ENCODE measurements around the gene LANCL3. TPM values are rescaled to one million over a fixed set of nuclear protein-coding genes. Genes with fewer than 3 reads are reported as not detected.
"Not testable (repeated sequence)": the region's sequence is repeated elsewhere in the genome, so short reads cannot be mapped to it uniquely, and the experiment has no call there.

LANCL3 gene
- total RNA-seq, 2 experiments from 2014 or later, result 0.18 to 0.21 TPM

GRCh38 chrX:37573121-37573520 is 1.7 kb downstream of the LANCL3 start:
- H3K27me3 Mint-ChIP-seq; POLR2A ChIA-PET; H3K27ac Mint-ChIP-seq; ATAC-seq; H3K36me3 Mint-ChIP-seq (ENCODE audit: low read depth); H3K4me3 Mint-ChIP-seq; H3K9me3 Mint-ChIP-seq (ENCODE audit: low read depth); DNase-seq; H3K4me1 Mint-ChIP-seq: not testable (repeated sequence)
- intact Hi-C loops (cut with DNase I, micrococcal nuclease), result loop anchor here in 1 of 2 experiments (2.0 kb wide), 1 partner anchor 254 kb away; no protein-coding TSS in a partner anchor
- CTCF ChIA-PET, result interaction anchor here (0.7 kb wide), 1 partner anchor 14 kb away, joined by 3 read pairs; no protein-coding TSS in a partner anchor

- ChIA-PET POLR2A (no interaction called here), CTCF (interaction anchor here (0.6 kb wide), 1 partner anchor 274 kb away, joined by 3 read pairs; no protein-coding TSS in a partner anchor)
- Mint-ChIP-seq H3K4me1 (no peaks in the 10 kb centered on the region), H3K9me3 (ENCODE audit: low read depth) (no peaks in the 10 kb centered on the region), H3K27ac (no peak overlapping the region), H3K36me3 (ENCODE audit: low read depth) (no peaks in the 10 kb centered on the region), H3K27me3 (peaks cover 6% of the 10 kb centered on the region), H3K4me3 (no peak overlapping the region)
- intact Hi-C loops (cut with DNase I, micrococcal nuclease), result no loop called here
- DNase-seq, result no peak
- ATAC-seq, result no peak
Observed at GRCh38 chrX:37578045-37578444, 6.6 kb downstream of the LANCL3 start.

GRCh38 chrX:37580080-37580479 is 8.6 kb downstream of the LANCL3 start:
- POLR2A ChIA-PET, result no interaction called here
- CTCF ChIA-PET, result no interaction called here
- intact Hi-C loops (cut with DNase I, micrococcal nuclease), result no loop called here
- no peak overlapping the region for H3K27ac Mint-ChIP-seq
- H3K27me3 Mint-ChIP-seq, result no peaks in the 10 kb centered on the region
- DNase-seq, result no peak
- no peaks in the 10 kb centered on the region for H3K36me3 Mint-ChIP-seq (ENCODE audit: low read depth)
- H3K4me3 Mint-ChIP-seq, result no peak overlapping the region
- H3K9me3 Mint-ChIP-seq (ENCODE audit: low read depth), result no peaks in the 10 kb centered on the region
- no peak for ATAC-seq
- no peaks in the 10 kb centered on the region for H3K4me1 Mint-ChIP-seq

GRCh38 chrX:37587337-37587736 is 15.9 kb downstream of the LANCL3 start:
- POLR2A ChIA-PET; H3K9me3 Mint-ChIP-seq (ENCODE audit: low read depth); H3K36me3 Mint-ChIP-seq (ENCODE audit: low read depth); intact Hi-C loops (cut with DNase I, micrococcal nuclease); H3K4me3 Mint-ChIP-seq; H3K27ac Mint-ChIP-seq; H3K4me1 Mint-ChIP-seq; CTCF ChIA-PET; ATAC-seq; H3K27me3 Mint-ChIP-seq; DNase-seq: not testable (repeated sequence)

DNA sequence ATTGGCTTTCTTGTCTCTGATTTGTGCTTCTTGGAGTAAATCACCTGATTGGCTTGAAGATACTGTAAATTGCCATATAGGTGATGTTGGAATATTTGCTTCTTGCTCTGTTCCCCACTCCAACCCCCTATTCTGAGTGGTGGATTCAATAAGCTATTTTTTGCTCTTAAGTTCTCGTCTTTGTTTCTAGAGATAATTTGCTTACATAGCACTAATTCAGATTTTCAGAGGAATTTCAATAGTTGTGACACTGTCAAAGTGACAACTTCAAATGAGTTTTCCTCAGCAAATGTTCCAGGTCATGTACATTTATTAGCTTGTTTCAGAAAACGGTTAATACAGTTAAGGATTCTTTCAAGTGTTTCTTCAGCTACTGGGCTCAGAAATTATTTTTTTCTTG is 18.6 kb downstream of the LANCL3 start:
- DNase-seq (no peak), ATAC-seq (no peak)
- ChIA-PET CTCF (no interaction called here), POLR2A (no interaction called here)
- Mint-ChIP-seq H3K4me1 (no peaks in the 10 kb centered on the region), H3K27me3 (peaks cover 2% of the 10 kb centered on the region), H3K9me3 (ENCODE audit: low read depth) (no peaks in the 10 kb centered on the region), H3K4me3 (no peak overlapping the region), H3K36me3 (ENCODE audit: low read depth) (no peaks in the 10 kb centered on the region), H3K27ac (no peak overlapping the region)
- intact Hi-C loops (cut with DNase I, micrococcal nuclease), result no loop called here

DNA sequence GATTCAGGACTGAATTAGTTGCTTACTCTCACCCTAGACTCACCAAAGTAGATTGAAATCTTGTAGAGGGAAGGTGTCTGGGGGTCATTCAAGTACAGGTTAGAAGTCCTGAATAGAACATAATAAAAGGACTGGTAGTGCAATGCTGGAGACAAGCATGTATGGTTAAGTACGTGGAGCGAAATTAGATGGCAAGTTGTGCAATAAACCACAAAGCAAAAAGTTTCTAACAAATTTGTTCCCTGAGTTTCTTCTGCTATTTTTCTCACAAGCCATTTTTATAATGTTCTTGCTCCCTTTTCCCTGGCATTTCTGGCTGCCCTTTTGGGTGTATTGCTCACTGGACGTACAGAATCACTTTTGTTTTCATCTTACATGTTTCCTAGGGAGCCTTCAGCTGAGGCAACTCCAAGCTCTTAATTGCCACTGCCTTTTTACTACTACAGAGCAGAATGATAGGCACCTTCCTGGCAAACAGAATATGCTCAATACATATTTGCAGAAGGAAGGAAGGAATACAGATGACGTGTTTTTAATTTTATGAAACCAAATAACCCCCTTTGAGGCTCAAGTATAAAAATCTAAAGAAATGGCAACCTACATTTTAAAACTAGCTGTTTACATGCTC is 23.4 kb downstream of the LANCL3 start:
- H3K27me3 Mint-ChIP-seq, result no peaks in the 10 kb centered on the region
- no peak for DNase-seq
- H3K9me3 Mint-ChIP-seq (ENCODE audit: low read depth), result no peaks in the 10 kb centered on the region
- no peaks in the 10 kb centered on the region for H3K4me1 Mint-ChIP-seq
- ATAC-seq, result no peak
- H3K4me3 Mint-ChIP-seq, result no peak overlapping the region
- CTCF ChIA-PET, result no interaction called here
- H3K27ac Mint-ChIP-seq, result no peak overlapping the region
- no peaks in the 10 kb centered on the region for H3K36me3 Mint-ChIP-seq (ENCODE audit: low read depth)
- intact Hi-C loops (cut with DNase I, micrococcal nuclease), result no loop called here
- POLR2A ChIA-PET, result no interaction called here

DNA sequence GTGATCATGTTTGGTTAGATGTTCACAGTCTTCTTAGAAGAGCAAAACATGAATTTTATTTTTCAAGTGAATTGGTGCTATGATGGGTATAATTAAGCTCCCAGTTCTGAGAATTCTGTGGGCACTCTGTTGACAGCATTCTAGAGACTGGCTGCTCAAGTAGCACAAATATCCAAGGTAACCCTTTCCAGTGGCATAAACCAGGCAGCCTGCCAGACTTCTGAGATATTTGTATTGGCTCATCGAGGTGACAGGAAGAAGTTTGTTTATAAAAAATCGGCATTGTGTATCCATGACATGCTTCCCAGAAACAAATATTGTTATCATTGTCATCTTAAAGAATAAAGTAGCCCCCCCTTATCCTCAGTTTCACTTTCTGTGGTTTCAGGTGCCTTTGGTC is 28.3 kb downstream of the LANCL3 start:
- Mint-ChIP-seq H3K27me3 (peaks cover 5% of the 10 kb centered on the region), H3K27ac (no peak overlapping the region), H3K9me3 (ENCODE audit: low read depth) (no peaks in the 10 kb centered on the region), H3K4me3 (no peak overlapping the region), H3K36me3 (ENCODE audit: low read depth) (no peaks in the 10 kb centered on the region), H3K4me1 (no peaks in the 10 kb centered on the region)
- ATAC-seq, result no peak
- ChIA-PET CTCF (no interaction called here), POLR2A (no interaction called here)
- no peak for DNase-seq
- intact Hi-C loops (cut with DNase I, micrococcal nuclease), result no loop called here

DNA sequence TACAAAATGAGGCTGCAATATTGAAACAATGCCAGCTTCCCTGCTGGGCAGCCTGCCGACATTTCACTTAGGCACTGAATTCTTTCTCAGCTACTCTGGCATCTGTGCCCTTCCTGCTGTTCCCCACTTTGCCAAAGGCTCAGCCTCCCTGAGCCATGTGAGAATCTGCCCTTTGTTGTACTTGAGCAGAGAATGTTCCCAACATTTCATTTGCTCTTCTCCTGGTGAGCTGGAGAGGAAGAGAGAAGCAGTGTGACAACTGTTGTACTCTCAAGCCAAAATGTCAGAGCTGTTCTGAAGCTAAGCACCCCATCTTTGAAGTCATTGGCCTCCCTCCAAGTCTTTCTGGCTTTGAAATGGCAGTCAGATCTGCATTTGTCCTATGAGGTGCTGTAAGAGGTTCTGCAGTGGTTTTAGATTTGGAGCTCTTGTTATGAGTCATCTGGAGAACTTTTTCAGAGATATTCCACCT is 32.5 kb downstream of the LANCL3 start:
- POLR2A ChIA-PET, result no interaction called here
- H3K27ac Mint-ChIP-seq, result no peak overlapping the region
- peaks cover 5% of the 10 kb centered on the region for H3K27me3 Mint-ChIP-seq
- no peaks in the 10 kb centered on the region for H3K36me3 Mint-ChIP-seq (ENCODE audit: low read depth)
- no peak for ATAC-seq
- no peak for DNase-seq
- H3K4me1 Mint-ChIP-seq, result no peaks in the 10 kb centered on the region
- H3K9me3 Mint-ChIP-seq (ENCODE audit: low read depth), result no peaks in the 10 kb centered on the region
- H3K4me3 Mint-ChIP-seq, result no peak overlapping the region
- intact Hi-C loops (cut with DNase I, micrococcal nuclease), result no loop called here
- CTCF ChIA-PET, result no interaction called here

DNA sequence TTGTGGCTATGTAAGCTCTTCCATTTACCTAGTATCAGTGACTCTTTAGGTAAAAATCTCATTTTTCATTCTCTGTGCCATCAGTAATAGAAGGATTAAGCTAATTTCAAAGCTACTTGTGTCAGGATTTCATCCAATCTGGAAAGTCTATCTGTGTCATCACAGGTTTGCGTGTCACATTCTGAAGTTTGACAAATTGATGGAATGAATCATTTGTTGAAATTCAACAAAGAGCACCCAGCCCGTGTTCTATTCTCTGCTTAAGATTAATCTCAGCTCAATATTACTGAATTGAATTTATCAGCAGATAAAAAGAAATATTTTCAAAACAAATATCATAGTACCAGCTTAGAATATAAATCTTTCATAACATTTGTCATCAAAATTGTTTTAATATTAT is 35.8 kb downstream of the LANCL3 start:
- Mint-ChIP-seq H3K9me3 (ENCODE audit: low read depth) (no peaks in the 10 kb centered on the region), H3K27ac (no peak overlapping the region), H3K27me3 (no peaks in the 10 kb centered on the region), H3K4me3 (no peak overlapping the region), H3K36me3 (ENCODE audit: low read depth) (no peaks in the 10 kb centered on the region), H3K4me1 (no peaks in the 10 kb centered on the region)
- ChIA-PET POLR2A (no interaction called here), CTCF (no interaction called here)
- intact Hi-C loops (cut with DNase I, micrococcal nuclease), result no loop called here
- ATAC-seq (no peak), DNase-seq (no peak)

- H3K4me3 Mint-ChIP-seq, result no peak overlapping the region
- H3K4me1 Mint-ChIP-seq, result no peaks in the 10 kb centered on the region
- ATAC-seq (no peak), DNase-seq (no peak)
- H3K36me3 Mint-ChIP-seq (ENCODE audit: low read depth), result no peaks in the 10 kb centered on the region
- H3K9me3 Mint-ChIP-seq (ENCODE audit: low read depth), result no peaks in the 10 kb centered on the region
- intact Hi-C loops (cut with DNase I, micrococcal nuclease), result no loop called here
- ChIA-PET CTCF (no interaction called here), POLR2A (no interaction called here)
- no peaks in the 10 kb centered on the region for H3K27me3 Mint-ChIP-seq
- no peak overlapping the region for H3K27ac Mint-ChIP-seq
Observed at GRCh38 chrX:37608156-37608555, 36.7 kb downstream of the LANCL3 start.

DNA sequence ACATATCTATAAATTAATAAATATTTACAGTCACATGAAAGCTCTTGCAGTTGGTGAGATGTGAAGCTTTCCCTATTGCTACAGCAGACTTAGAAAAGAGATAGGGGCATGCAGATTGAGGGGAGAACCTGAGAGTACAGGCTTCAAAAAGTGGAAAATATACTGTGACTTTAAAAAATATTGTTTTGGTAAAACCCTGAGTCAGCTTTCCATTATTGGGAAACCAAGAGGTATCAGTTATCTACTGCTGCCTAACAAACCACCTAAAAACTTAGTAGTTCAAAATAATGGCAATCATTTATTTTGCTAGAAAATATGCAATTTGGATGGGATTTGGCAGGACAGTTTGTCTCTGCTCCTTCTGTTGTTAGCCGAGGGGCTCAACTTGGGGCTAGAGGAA is 38.3 kb downstream of the LANCL3 start:
- POLR2A ChIA-PET, result no interaction called here

DNA sequence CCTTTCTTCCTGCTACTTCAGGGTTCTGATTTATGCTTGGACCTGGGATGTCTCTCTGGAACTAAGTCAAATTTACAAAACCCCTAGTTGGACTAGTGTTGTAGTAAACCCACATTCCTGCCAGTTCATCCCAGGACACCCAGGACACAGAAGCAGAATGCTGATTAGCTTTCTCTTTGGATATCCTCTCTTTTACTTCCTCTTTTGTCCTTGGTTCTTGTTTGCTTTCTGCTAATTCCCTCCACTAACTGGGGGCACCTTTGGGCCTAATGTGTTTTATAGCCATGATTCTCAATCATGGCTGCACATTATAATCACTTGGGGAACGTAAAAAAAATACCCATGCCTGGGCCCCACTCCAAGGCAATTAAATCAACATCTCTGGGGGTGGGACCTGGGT is 42.5 kb downstream of the LANCL3 start:
- H3K4me1 Mint-ChIP-seq, result no peaks in the 10 kb centered on the region
- ChIA-PET CTCF (no interaction called here), POLR2A (no interaction called here)

More for the DNA sequence above, 38.3 kb downstream of the LANCL3 start:
- H3K27me3 Mint-ChIP-seq, result no peaks in the 10 kb centered on the region
- H3K4me3 Mint-ChIP-seq, result no peak overlapping the region
- CTCF ChIA-PET, result no interaction called here
- intact Hi-C loops (cut with DNase I, micrococcal nuclease), result no loop called here
- no peak overlapping the region for H3K27ac Mint-ChIP-seq
- no peak for DNase-seq
- no peaks in the 10 kb centered on the region for H3K4me1 Mint-ChIP-seq
- ATAC-seq, result no peak
- no peaks in the 10 kb centered on the region for H3K36me3 Mint-ChIP-seq (ENCODE audit: low read depth)
- no peaks in the 10 kb centered on the region for H3K9me3 Mint-ChIP-seq (ENCODE audit: low read depth)

GRCh38 chrX:37627602-37628001 is 56.1 kb downstream of the LANCL3 start:
- no peaks in the 10 kb centered on the region for H3K27me3 Mint-ChIP-seq
- ChIA-PET CTCF (no interaction called here), POLR2A (no interaction called here)
- H3K4me1 Mint-ChIP-seq, result no peaks in the 10 kb centered on the region
- H3K4me3 Mint-ChIP-seq, result no peak overlapping the region
- ATAC-seq, result no peak
- no peaks in the 10 kb centered on the region for H3K36me3 Mint-ChIP-seq (ENCODE audit: low read depth)
- H3K27ac Mint-ChIP-seq, result no peak overlapping the region
- no peak for DNase-seq
- no peaks in the 10 kb centered on the region for H3K9me3 Mint-ChIP-seq (ENCODE audit: low read depth)
- intact Hi-C loops (cut with DNase I, micrococcal nuclease), result no loop called here

More for the DNA sequence above, 42.5 kb downstream of the LANCL3 start:
- Mint-ChIP-seq H3K9me3 (ENCODE audit: low read depth) (no peaks in the 10 kb centered on the region), H3K27me3 (no peaks in the 10 kb centered on the region), H3K4me3 (no peak overlapping the region), H3K36me3 (ENCODE audit: low read depth) (no peaks in the 10 kb centered on the region), H3K27ac (no peak overlapping the region)
- DNase-seq (no peak), ATAC-seq (no peak)
- intact Hi-C loops (cut with DNase I, micrococcal nuclease), result no loop called here

Data from activated CD4-positive, alpha-beta T cell treated with anti-CD3 and anti-CD28 coated beads for 36 hours (primary cell).